IPS-20b (cell line): Measurements from ENCODE around the gene TMEM143.

Experiments
- H3K27ac ChIP-seq: one replicate; pipeline ENCODE4 v1.5.1; 2013; ENCODE audit warnings: low read length
- H3K27me3 ChIP-seq: 2 replicates; pipeline ENCODE4 v1.6.1; 2013; ENCODE audit warnings: mild to moderate bottlenecking, low read length, inconsistent platforms; ENCODE audit not compliant: insufficient read depth
- H3K36me3 ChIP-seq: 2 replicates; pipeline ENCODE4 v1.6.1; 2013; ENCODE audit warnings: low read depth, mild to moderate bottlenecking, inconsistent platforms, low read length, moderate library complexity; ENCODE audit not compliant: insufficient read depth
- H3K4me1 ChIP-seq: 2 replicates; pipeline ENCODE4 v1.6.1; 2013; ENCODE audit warnings: mild to moderate bottlenecking, control low read depth, inconsistent platforms, low read length, moderate library complexity; ENCODE audit not compliant: insufficient read depth
- H3K4me3 ChIP-seq: 2 replicates; pipeline ENCODE4 v1.5.1; 2013; ENCODE audit warnings: mild to moderate bottlenecking, low read length, inconsistent platforms
- H3K9ac ChIP-seq: 2 replicates; pipeline ENCODE4 v1.6.1; 2013; ENCODE audit warnings: low read depth, mild to moderate bottlenecking, inconsistent platforms, low read length, moderate library complexity
- H3K9me3 ChIP-seq: 2 replicates; pipeline ENCODE4 v1.6.1; 2013; ENCODE audit warnings: mild to moderate bottlenecking, low read depth, low read length, inconsistent platforms; ENCODE audit not compliant: insufficient read depth

The TMEM143 gene

GRCh38 chr19:48333467-48334384 lies 30.0 kb downstream of the TMEM143 start:
- peaks cover 8% of the 10 kb centered on the region; the same call in 1 of the 2 replicates for H3K27me3 ChIP-seq
- no peak overlapping the region for H3K27ac ChIP-seq

GRCh38 chr19:48332662-48333466 lies 30.9 kb downstream of the TMEM143 start:
- H3K36me3 ChIP-seq: no peaks in the 10 kb centered on the region
- peaks cover 8% of the 10 kb centered on the region; the same call in 1 of the 2 replicates for H3K4me1 ChIP-seq
- H3K27ac ChIP-seq: no peak overlapping the region
- H3K9ac ChIP-seq: peak overlapping the region; percentile 56; the same call in 1 of the 2 replicates
- H3K4me3 ChIP-seq: peak overlapping the region; percentile 67
- peaks cover 8% of the 10 kb centered on the region; the same call in 1 of the 2 replicates for H3K27me3 ChIP-seq
- H3K9me3 ChIP-seq: no peaks in the 10 kb centered on the region; the same call in 1 of the 2 replicates

More at GRCh38 chr19:48333467-48334384, 30.0 kb downstream of the TMEM143 start:
- no peaks in the 10 kb centered on the region; the same call in 1 of the 2 replicates for H3K9me3 ChIP-seq
- peak overlapping the region; percentile 67 for H3K4me3 ChIP-seq
- H3K36me3 ChIP-seq: no peaks in the 10 kb centered on the region
- peak overlapping the region; percentile 73; the same call in 1 of the 2 replicates for H3K9ac ChIP-seq
- peaks cover 8% of the 10 kb centered on the region; the same call in 1 of the 2 replicates for H3K4me1 ChIP-seq

- Histone ChIP-seq H3K9me3 (no peaks in the 10 kb centered on the region; the same call in 1 of the 2 replicates), H3K4me1 (peaks cover 8% of the 10 kb centered on the region; the same call in 1 of the 2 replicates), H3K27ac (no peak overlapping the region), H3K36me3 (no peaks in the 10 kb centered on the region), H3K4me3 (peak overlapping the region; percentile 67), H3K9ac (peak overlapping the region; percentile 9; the same call in 1 of the 2 replicates), H3K27me3 (peaks cover 8% of the 10 kb centered on the region; the same call in 1 of the 2 replicates)
Measured at GRCh38 chr19:48332351-48332661, 31.4 kb downstream of the TMEM143 start.

DNA sequence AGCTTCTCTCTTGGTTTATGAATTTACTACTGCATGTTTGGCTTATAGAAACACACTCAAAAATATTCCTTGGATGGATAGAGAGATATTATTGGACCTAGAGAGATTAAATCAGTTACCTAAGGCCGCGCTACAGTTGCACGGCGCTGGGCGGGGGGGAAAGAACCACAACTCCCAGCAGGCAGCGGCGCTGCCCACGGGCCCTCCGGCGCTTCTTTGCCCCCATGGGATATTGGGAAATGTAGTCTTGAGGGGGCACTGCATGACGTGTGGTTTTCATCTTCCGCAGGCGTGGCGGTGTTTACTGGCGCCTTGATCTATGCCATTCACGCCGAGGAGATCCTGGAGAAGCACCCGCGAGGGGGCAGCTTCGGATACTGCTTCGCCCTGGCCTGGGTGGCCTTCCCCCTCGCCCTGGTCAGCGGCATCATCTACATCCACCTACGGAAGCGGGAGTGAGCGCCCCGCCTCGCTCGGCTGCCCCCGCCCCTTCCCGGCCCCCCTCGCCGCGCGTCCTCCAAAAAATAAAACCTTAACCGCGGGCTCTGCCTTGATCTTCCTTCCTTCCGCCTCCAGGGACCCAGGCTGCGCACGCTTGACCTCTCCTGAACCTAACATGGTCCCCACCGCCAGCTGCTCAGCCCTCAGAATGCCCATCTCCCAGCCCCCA lies 33.6 kb downstream of the TMEM143 start:
- Histone ChIP-seq H3K9me3 (no peaks in the 10 kb centered on the region; the same call in 1 of the 2 replicates), H3K27ac (no peak overlapping the region), H3K4me3 (peak overlapping the region; percentile 71), H3K27me3 (peaks cover 14% of the 10 kb centered on the region), H3K36me3 (no peaks in the 10 kb centered on the region), H3K4me1 (peaks cover 12% of the 10 kb centered on the region; the same call in 1 of the 2 replicates), H3K9ac (peak overlapping the region; percentile 71; the same call in 1 of the 2 replicates)

DNA sequence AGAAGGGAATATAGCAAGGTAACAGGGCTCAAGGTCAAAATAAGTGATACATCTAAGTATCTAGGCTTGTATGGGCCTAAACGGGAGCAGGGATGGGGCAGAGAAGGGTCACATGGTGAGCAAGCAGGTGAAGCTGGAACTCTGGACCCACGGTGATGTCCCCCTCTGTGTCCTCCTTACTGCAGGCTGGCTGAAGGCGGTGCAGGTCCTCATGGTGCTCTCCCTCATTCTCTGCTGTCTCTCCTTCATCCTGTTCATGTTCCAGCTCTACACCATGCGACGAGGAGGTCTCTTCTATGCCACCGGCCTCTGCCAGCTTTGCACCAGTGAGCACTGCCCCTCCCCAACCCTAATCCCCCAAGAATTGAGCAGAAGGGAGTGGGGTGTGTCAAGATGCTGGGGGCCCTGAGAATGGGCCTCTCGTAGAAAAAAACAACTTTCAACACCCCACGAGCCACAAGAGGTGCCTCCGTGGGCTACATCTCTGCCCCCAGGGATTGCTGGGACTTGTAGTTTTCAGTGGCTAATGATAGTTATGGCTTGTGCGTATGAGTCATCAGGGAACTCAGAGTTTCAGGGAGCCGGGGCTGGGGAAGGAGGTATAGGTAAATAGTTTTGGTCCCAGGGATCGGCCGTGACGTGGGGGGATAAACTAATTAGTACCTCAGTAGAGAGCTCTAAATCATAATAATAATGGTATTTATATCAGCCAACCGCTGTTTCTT lies 34.4 kb downstream of the TMEM143 start:
- Histone ChIP-seq H3K9ac (no peak overlapping the region), H3K9me3 (no peaks in the 10 kb centered on the region; the same call in 1 of the 2 replicates), H3K4me1 (peaks cover 12% of the 10 kb centered on the region; the same call in 1 of the 2 replicates), H3K27me3 (peaks cover 7% of the 10 kb centered on the region), H3K27ac (no peak overlapping the region), H3K4me3 (peak overlapping the region; percentile 71), H3K36me3 (no peaks in the 10 kb centered on the region)

- H3K27me3 ChIP-seq: peaks cover 7% of the 10 kb centered on the region
- peak within 1 kb of the TSS; percentile 36; the same call in 1 of the 2 replicates for H3K9ac ChIP-seq
- H3K9me3 ChIP-seq: no peaks in the 10 kb centered on the region; the same call in 1 of the 2 replicates
- no peak within 1 kb of the TSS for H3K27ac ChIP-seq
- H3K4me3 ChIP-seq: peak within 1 kb of the TSS; percentile 58
- H3K4me1 ChIP-seq: peaks cover 15% of the 10 kb centered on the region; the same call in 1 of the 2 replicates
- H3K36me3 ChIP-seq: no peaks in the 10 kb centered on the region
Measured at GRCh38 chr19:48325265-48325910, 38.4 kb downstream of the TMEM143 start, which contains the start of gene EMP3. Gene EMP3, plus strand, starts transcription at chr19:48325552. Its CDS starts 1,293 bp downstream, at chr19:48326845.

DNA sequence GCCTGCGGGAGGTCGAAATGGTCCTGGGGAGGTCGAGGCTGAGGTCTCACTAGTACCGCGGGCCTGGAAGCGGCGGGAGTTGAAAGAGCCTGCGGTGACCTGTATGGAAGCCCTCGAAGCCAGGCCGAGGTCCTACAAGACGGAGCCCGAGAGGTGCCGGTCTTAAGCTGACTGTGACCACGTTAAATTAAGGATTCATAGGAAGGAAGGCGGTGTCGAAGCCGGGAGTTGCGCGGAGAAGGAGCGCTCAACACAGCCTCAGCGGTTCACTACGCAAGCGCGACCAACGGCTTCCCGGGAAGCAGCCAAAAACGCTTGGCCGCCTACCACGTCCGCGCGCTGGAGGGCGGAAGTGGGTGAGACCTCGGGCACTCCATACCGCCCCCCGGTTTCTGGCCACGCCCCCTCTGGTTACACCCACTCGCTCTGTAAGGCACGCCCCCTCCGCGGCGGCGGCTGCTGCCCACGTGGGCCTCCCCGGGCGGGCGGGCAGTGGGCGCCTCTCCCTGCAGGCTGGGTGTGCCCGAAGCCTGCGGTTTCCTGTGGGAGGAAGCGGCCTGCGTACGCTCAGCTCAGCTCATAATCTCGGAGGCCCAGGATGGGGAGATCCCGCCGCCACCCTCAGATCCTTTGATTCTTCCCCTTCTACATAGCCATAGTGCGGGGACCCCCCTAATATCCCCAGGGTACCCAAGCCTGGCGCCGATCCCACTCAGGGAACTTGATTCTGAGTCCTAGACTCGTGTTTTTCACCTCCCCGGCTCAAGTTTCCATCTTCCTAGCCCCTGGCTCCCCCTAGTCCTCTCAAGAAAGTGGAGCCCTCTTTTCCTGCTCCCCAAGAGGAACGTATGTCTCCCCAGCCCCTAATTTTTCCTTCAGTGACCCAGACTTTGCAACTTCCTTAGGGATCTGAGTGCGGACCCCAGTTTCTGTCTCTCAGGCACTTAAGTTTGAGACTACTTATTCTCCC lies 41.8 kb downstream of the TMEM143 start:
- Histone ChIP-seq H3K9me3 (no peaks in the 10 kb centered on the region), H3K9ac (peak overlapping the region; percentile 87), H3K4me1 (peaks cover 15% of the 10 kb centered on the region; the same call in 1 of the 2 replicates), H3K4me3 (peak overlapping the region; percentile 87), H3K27me3 (peaks cover 7% of the 10 kb centered on the region), H3K27ac (peak overlapping the region; percentile 18), H3K36me3 (no peaks in the 10 kb centered on the region)

DNA sequence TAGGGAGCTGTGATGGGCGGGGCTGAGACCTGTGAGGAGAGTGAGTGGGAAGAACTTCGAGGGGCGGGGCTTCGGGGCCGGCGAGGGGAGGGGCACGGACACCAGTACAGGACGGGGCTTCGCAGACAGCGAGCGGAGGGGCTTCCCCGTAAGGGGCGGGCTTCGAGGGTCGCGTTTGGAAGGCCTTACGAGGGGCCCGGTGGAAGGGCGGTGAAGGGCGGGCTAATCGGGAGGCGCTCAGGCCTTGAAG lies 42.4 kb downstream of the TMEM143 start:
- H3K9ac ChIP-seq: peak overlapping the region; percentile 87
- peaks cover 7% of the 10 kb centered on the region for H3K27me3 ChIP-seq
- peaks cover 15% of the 10 kb centered on the region; the same call in 1 of the 2 replicates for H3K4me1 ChIP-seq
- H3K4me3 ChIP-seq: peak overlapping the region; percentile 87
- H3K9me3 ChIP-seq: no peaks in the 10 kb centered on the region
- H3K27ac ChIP-seq: peak overlapping the region; percentile 18
- H3K36me3 ChIP-seq: no peaks in the 10 kb centered on the region

- Histone ChIP-seq H3K27me3 (no peaks in the 10 kb centered on the region), H3K4me3 (peak overlapping the region; percentile 14; the same call in 1 of the 2 replicates), H3K36me3 (no peaks in the 10 kb centered on the region), H3K4me1 (peaks cover 12% of the 10 kb centered on the region; the same call in 1 of the 2 replicates), H3K27ac (no peak overlapping the region), H3K9ac (peak overlapping the region; percentile 29; the same call in 1 of the 2 replicates), H3K9me3 (no peaks in the 10 kb centered on the region)
Measured at GRCh38 chr19:48319647-48320541, 43.8 kb downstream of the TMEM143 start.
